HTR-8/SVneo (cell line): ENCODE results near the gene ARAP3.

Experiments
- DNase-seq: peaks from one replicate; pipeline ENCODE4 v3.0.0; 2011; ENCODE audit warnings: low spot score, mixed read lengths; ENCODE audit not compliant: insufficient read length
- FAIRE-seq: peaks from 2 replicates; lab custom pipeline; 2011; peaks lifted over from hg19 to GRCh38; lab: Jason Lieb, UNC

The ARAP3 gene

GRCh38 chr5:141672841-141673813, 8.9 kb downstream of the ARAP3 start:
- DNase-seq (no peak), FAIRE-seq (no peak)

GRCh38 chr5:141672071-141672840, 9.8 kb downstream of the ARAP3 start:
- FAIRE-seq (no peak), DNase-seq (no peak)

- DNase-seq = no peak
These were observed 12.5 kb downstream of the ARAP3 start for GRCh38 chr5:141669520-141669919.

GRCh38 chr5:141668601-141669265, 13.3 kb downstream of the ARAP3 start:
- DNase-seq (no peak), FAIRE-seq (no peak)

More at GRCh38 chr5:141669520-141669919, 12.5 kb downstream of the ARAP3 start:
- no peak for FAIRE-seq

GRCh38 chr5:141665995-141666940, 15.8 kb downstream of the ARAP3 start:
- FAIRE-seq (no peak), DNase-seq (no peak)

- DNase-seq = peak; percentile 76
- no peak for FAIRE-seq
These were observed 17.1 kb downstream of the ARAP3 start for GRCh38 chr5:141664733-141665461.

- FAIRE-seq = no peak
- no peak for DNase-seq
These were observed 18.5 kb downstream of the ARAP3 start for GRCh38 chr5:141663506-141663905.

- DNase-seq = no peak
- FAIRE-seq = no peak
These were observed 20.0 kb downstream of the ARAP3 start for GRCh38 chr5:141662028-141662427.

GRCh38 chr5:141657937-141658545, 24.0 kb downstream of the ARAP3 start:
- DNase-seq (no peak), FAIRE-seq (peak; percentile 65)

GRCh38 chr5:141657404-141657803, 24.6 kb downstream of the ARAP3 start:
- no peak for DNase-seq
- no peak for FAIRE-seq

- FAIRE-seq = no peak
These were observed 25.6 kb downstream of the ARAP3 start for GRCh38 chr5:141656396-141656795.

GRCh38 chr5:141655020-141655419, 27.0 kb downstream of the ARAP3 start:
- FAIRE-seq (no peak), DNase-seq (no peak)

More at GRCh38 chr5:141656396-141656795, 25.6 kb downstream of the ARAP3 start:
- DNase-seq = no peak

GRCh38 chr5:141654298-141654697, 27.7 kb downstream of the ARAP3 start:
- FAIRE-seq (no peak), DNase-seq (no peak)

GRCh38 chr5:141651728-141652105, 30.3 kb downstream of the ARAP3 start:
- no peak for FAIRE-seq
- no peak for DNase-seq

- FAIRE-seq (peak; percentile 33), DNase-seq (peak; percentile 89)
These were observed 30.9 kb downstream of the ARAP3 start, which contains the start of gene FCHSD1 for GRCh38 chr5:141650851-141651727. Gene FCHSD1, minus strand, starts transcription at chr5:141651418. Its CDS starts 50 bp downstream, at chr5:141651368.

- DNase-seq = no peak
- FAIRE-seq = no peak
These were observed 32.1 kb downstream of the ARAP3 start for GRCh38 chr5:141649972-141650371.

GRCh38 chr5:141649056-141649688, 32.9 kb downstream of the ARAP3 start:
- FAIRE-seq (no peak), DNase-seq (no peak)
